H9 (cell line): Measurements from ENCODE around the gene ZNF646. TPM values are rescaled to one million over a fixed set of nuclear protein-coding genes. Genes with fewer than 3 reads are reported as not detected.

Experiments
- DNase-seq: peaks from one replicate; pipeline ENCODE4 v3.0.0-alpha.2; 2017
- H2AFZ ChIP-seq: one replicate; pipeline ENCODE4 v1.6.1; 2013; ENCODE audit warnings: mild to moderate bottlenecking, low read length, control low read depth, moderate library complexity
- H2AK5ac ChIP-seq: 2 replicates; pipeline ENCODE4 v1.6.1; 2013; ENCODE audit warnings: low read length, control low read depth, mixed read lengths; ENCODE audit not compliant: insufficient read length
- H2BK120ac ChIP-seq: one replicate; pipeline ENCODE4 v1.6.1; 2013; ENCODE audit warnings: low read depth, mild to moderate bottlenecking, low read length, control low read depth, inconsistent platforms; ENCODE audit not compliant: poor library complexity, severe bottlenecking
- H2BK12ac ChIP-seq: 2 replicates; pipeline ENCODE4 v1.6.1; 2013; ENCODE audit warnings: low read length, control low read depth, mixed read lengths, low read depth; ENCODE audit not compliant: insufficient read length
- H2BK15ac ChIP-seq: 2 replicates; pipeline ENCODE4 v1.6.1; 2013; ENCODE audit warnings: low read depth, low read length, control low read depth
- H2BK20ac ChIP-seq: one replicate; pipeline ENCODE4 v1.6.1; 2013; ENCODE audit warnings: low read depth, mild to moderate bottlenecking, low read length, control low read depth, inconsistent platforms; ENCODE audit not compliant: poor library complexity, severe bottlenecking
- H2BK5ac ChIP-seq: 2 replicates; pipeline ENCODE4 v1.6.1; 2013; ENCODE audit warnings: low read length, control low read depth, mixed read lengths; ENCODE audit not compliant: insufficient read length
- H3K14ac ChIP-seq: 2 replicates; pipeline ENCODE4 v1.6.1; 2013; ENCODE audit warnings: low read length, control low read depth; ENCODE audit not compliant: insufficient read depth
- H3K18ac ChIP-seq: 2 replicates; pipeline ENCODE4 v1.6.1; 2013; ENCODE audit warnings: low read depth, mild to moderate bottlenecking, mixed read lengths, low read length, control low read depth; ENCODE audit not compliant: insufficient read length
- H3K23ac ChIP-seq: 2 replicates; pipeline ENCODE4 v1.6.1; 2013; ENCODE audit warnings: low read length, control low read depth, mixed read lengths, low read depth; ENCODE audit not compliant: insufficient read length
- H3K23me2 ChIP-seq: 2 replicates; pipeline ENCODE4 v1.6.1; 2013; ENCODE audit warnings: low read depth, mild to moderate bottlenecking, mixed read lengths, low read length, control low read depth; ENCODE audit not compliant: insufficient read length, poor library complexity, severe bottlenecking
- H3K27ac ChIP-seq: 2 replicates; pipeline ENCODE4 v1.5.1; 2013; ENCODE audit warnings: low read length, control low read depth, mixed read lengths, low read depth; ENCODE audit not compliant: insufficient read length
- H3K27me3 ChIP-seq: 2 replicates; pipeline ENCODE4 v1.6.1; 2013; ENCODE audit warnings: low read length, control low read depth, inconsistent platforms; ENCODE audit not compliant: insufficient read depth
- H3K4ac ChIP-seq: 2 replicates; pipeline ENCODE4 v1.6.1; 2013; ENCODE audit warnings: low read depth, mild to moderate bottlenecking, control low read depth, inconsistent platforms, low read length, moderate library complexity
- H3K4me1 ChIP-seq: 2 replicates; pipeline ENCODE4 v1.6.1; 2013; ENCODE audit warnings: low read length, control low read depth, inconsistent platforms; ENCODE audit not compliant: insufficient read depth
- H3K4me2 ChIP-seq: 2 replicates; pipeline ENCODE4 v1.6.1; 2013; ENCODE audit warnings: low read length, control low read depth, mixed read lengths; ENCODE audit not compliant: insufficient read length, insufficient read depth
- H3K56ac ChIP-seq: 2 replicates; pipeline ENCODE4 v1.6.1; 2013; ENCODE audit warnings: low read depth, mild to moderate bottlenecking, mixed read lengths, low read length, control low read depth; ENCODE audit not compliant: insufficient read length
- H3K79me1 ChIP-seq: 2 replicates; pipeline ENCODE4 v1.6.1; 2013; ENCODE audit warnings: low read depth, mild to moderate bottlenecking, moderate library complexity, low read length, control low read depth, inconsistent platforms; ENCODE audit not compliant: insufficient read depth, poor library complexity, severe bottlenecking
- H3K79me2 ChIP-seq: 2 replicates; pipeline ENCODE4 v1.6.1; 2013; ENCODE audit warnings: low read length, control low read depth, inconsistent platforms; ENCODE audit not compliant: insufficient read depth
- H3K9ac ChIP-seq: 2 replicates; pipeline ENCODE4 v1.6.1; 2013; ENCODE audit warnings: low read length, control low read depth, mixed read lengths; ENCODE audit not compliant: insufficient read length; ENCODE audit errors: extremely low read depth
- H3K9me3 ChIP-seq: one replicate; pipeline ENCODE4 v1.6.1; 2013; ENCODE audit warnings: low read depth, low read length, inconsistent platforms; ENCODE audit not compliant: control insufficient read depth
- H3T11ph ChIP-seq: one replicate; pipeline ENCODE4 v1.6.1; 2013; ENCODE audit warnings: mild to moderate bottlenecking, low read length, control low read depth, inconsistent platforms
- H4K20me1 ChIP-seq: one replicate; pipeline ENCODE4 v1.6.1; 2013; ENCODE audit not compliant: control insufficient read depth, insufficient read length, insufficient read depth
- H4K5ac ChIP-seq: 2 replicates; pipeline ENCODE4 v1.6.1; 2013; ENCODE audit warnings: low read depth, mild to moderate bottlenecking, mixed read lengths, low read length, control low read depth; ENCODE audit not compliant: insufficient read length
- H4K8ac ChIP-seq: replicated peaks from 2 replicates; pipeline ENCODE4 v1.6.1; 2013; ENCODE audit warnings: low read length, control low read depth, mixed read lengths, low read depth; ENCODE audit not compliant: insufficient read length
- H4K91ac ChIP-seq: 2 replicates; pipeline ENCODE4 v1.6.1; 2013; ENCODE audit warnings: low read depth, mild to moderate bottlenecking, moderate library complexity, mixed read lengths, low read length, control low read depth; ENCODE audit not compliant: insufficient read length
- H3K27ac Mint-ChIP-seq, 3 experiments: 2 replicates in 2 of 3; 3 replicates in 1 of 3; pipeline ENCODE4 v1.8.0; 2020 to 2021; ENCODE audit warnings: mixed read lengths in 3 of 3, mild to moderate bottlenecking in 1 of 3, moderate library complexity in 1 of 3
- H3K27me3 Mint-ChIP-seq: 2 replicates; pipeline ENCODE4 v1.8.0; 2021; ENCODE audit warnings: low read depth, mild to moderate bottlenecking, moderate library complexity, mixed read lengths
- H3K36me3 Mint-ChIP-seq, 3 experiments: 2 replicates in 2 of 3; 3 replicates in 1 of 3; pipeline ENCODE4 v1.8.0; 2020 to 2021; ENCODE audit warnings: low read depth in 3 of 3, mixed read lengths in 3 of 3; ENCODE audit not compliant: insufficient read depth in 1 of 3
- H3K4me1 Mint-ChIP-seq, 2 experiments: 2 replicates each; pipeline ENCODE4 v1.8.0; 2020; ENCODE audit warnings: mixed read lengths in 2 of 2
- H3K4me3 Mint-ChIP-seq, 2 experiments: 2 replicates in 1 of 2; 3 replicates in 1 of 2; pipeline ENCODE4 v1.8.0; 2020 to 2021; ENCODE audit warnings: mild to moderate bottlenecking in 2 of 2, mixed read lengths in 2 of 2, moderate library complexity in 1 of 2
- H3K9me3 Mint-ChIP-seq, 2 experiments: 2 replicates in 1 of 2; 3 replicates in 1 of 2; pipeline ENCODE4 v1.8.0; 2020; ENCODE audit warnings: mild to moderate bottlenecking in 2 of 2, mixed read lengths in 2 of 2, moderate library complexity in 1 of 2
- CTCF ChIP-seq: fragments of 200-600 bp; sonication (generic); conservative IDR thresholded peaks from 3 replicates; pipeline ENCODE4 v1.8.0; 2021; ENCODE audit warnings: antibody characterized with exemption, mild to moderate bottlenecking
- WGBS: extraction: QIAGEN DNeasy Blood & Tissue Kit; methylation state at CpG from one replicate; pipeline ENCODE4 v1.1.7; 2013; ENCODE audit warnings: missing lambda C conversion rate, low lambda C conversion rate, mixed read lengths; ENCODE audit not compliant: insufficient read length; ENCODE audit errors: extremely low coverage; 5-methylcytosine and 5-hydroxymethylcytosine counted together
- total RNA-seq: library from RNA; stranded (reverse); gene quantifications from 2 replicates; pipeline ENCODE4 v1.2.1, GENCODE V29; 2021

The ZNF646 gene
- total RNA-seq, 1 experiment from 2014 or later = 29.2 TPM

DNA sequence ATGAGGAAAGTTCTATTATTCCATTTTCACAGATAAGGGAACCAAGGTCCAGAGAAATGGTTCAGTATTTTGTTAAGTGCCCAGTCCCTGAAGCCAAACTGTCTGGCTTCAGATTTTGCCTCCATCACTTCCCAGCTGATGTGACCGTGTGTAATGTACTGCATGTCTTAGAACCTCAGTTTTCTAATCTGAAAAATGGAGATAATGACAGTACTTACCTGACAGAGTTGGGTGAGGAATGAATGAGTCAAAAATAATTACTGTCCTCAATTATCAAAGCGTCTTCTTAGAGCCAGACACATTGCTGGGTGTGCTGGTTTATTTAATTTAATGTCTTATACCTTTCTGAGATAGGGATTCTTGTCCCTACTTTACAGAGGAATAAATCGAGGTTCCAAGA lies 6.9 kb upstream of the ZNF646 start:
- Histone ChIP-seq H2AFZ (no peak overlapping the region), H3K9me3 (no peaks in the 10 kb centered on the region), H3K4me1 (no peaks in the 10 kb centered on the region), H3K79me1 (peaks cover 6% of the 10 kb centered on the region), H2BK20ac (no peak overlapping the region), H3K23me2 (peaks cover 6% of the 10 kb centered on the region), H3K27me3 (no peaks in the 10 kb centered on the region), H2BK15ac (no peak overlapping the region), H3K4ac (no peak overlapping the region), H2BK120ac (no peak overlapping the region), H3K9ac (no peak overlapping the region), H3K23ac (no peak overlapping the region), H3K4me2 (no peak overlapping the region), H3K27ac (no peak overlapping the region), H3K79me2 (peaks cover 18% of the 10 kb centered on the region; the same call in 1 of the 2 replicates), H3K56ac (no peak overlapping the region), H4K20me1 (no peaks in the 10 kb centered on the region), H3K14ac (no peak overlapping the region), H3T11ph (no peak overlapping the region), H2BK12ac (no peak overlapping the region), H3K18ac (no peak overlapping the region), H4K8ac (no peak overlapping the region), H4K91ac (no peak overlapping the region), H4K5ac (no peak overlapping the region), H2AK5ac (no peak overlapping the region), H2BK5ac (no peak overlapping the region)
- Mint-ChIP-seq H3K4me1 (peaks cover 8% of the 10 kb centered on the region in 2 experiments), H3K36me3 (peaks cover 13 to 25% (median 20%) of the 10 kb centered on the region in 3 experiments), H3K27ac (no peak overlapping the region), H3K27me3 (no peaks in the 10 kb centered on the region), H3K9me3 (no peaks in the 10 kb centered on the region), H3K4me3 (no peak overlapping the region)
- WGBS = no CpG with 5 or more reads among the region's 3 CpGs
- no peak for DNase-seq
- no peak for TF ChIP-seq CTCF
